SKM-1 treated with dmso at 0.1 percent for 144 hours (cell line): ENCODE measurements around the gene IQCE.
"Not testable (repeated sequence)": the region's sequence is repeated elsewhere in the genome, so short reads cannot be mapped to it uniquely, and the experiment has no call there.

Experiments used
- DNase-seq: peaks from one replicate; lab custom pipeline; 2025; ENCODE audit not compliant: unreplicated experiment; lab: John Stamatoyannopoulos, UW

IQCE gene

DNA sequence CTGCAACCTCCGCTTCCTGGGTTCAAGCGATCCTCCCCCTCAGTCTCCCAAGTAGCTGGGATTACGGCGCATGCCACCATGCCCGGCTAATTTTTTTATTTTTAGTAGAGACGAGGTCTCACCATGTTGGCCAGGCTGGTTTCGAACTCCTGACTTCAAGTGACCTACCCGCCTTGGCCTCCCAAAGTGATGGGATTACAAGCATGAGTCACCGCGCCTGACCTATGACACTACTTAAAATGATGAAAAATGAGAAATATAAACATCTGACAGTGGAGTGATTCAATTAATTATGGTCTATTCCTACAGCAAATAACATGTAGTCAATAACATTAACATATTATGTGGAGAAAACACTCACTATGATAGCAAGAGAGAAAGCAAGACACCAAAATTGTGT is 5.7 kb upstream of the IQCE start:
- DNase-seq, result no peak

DNA sequence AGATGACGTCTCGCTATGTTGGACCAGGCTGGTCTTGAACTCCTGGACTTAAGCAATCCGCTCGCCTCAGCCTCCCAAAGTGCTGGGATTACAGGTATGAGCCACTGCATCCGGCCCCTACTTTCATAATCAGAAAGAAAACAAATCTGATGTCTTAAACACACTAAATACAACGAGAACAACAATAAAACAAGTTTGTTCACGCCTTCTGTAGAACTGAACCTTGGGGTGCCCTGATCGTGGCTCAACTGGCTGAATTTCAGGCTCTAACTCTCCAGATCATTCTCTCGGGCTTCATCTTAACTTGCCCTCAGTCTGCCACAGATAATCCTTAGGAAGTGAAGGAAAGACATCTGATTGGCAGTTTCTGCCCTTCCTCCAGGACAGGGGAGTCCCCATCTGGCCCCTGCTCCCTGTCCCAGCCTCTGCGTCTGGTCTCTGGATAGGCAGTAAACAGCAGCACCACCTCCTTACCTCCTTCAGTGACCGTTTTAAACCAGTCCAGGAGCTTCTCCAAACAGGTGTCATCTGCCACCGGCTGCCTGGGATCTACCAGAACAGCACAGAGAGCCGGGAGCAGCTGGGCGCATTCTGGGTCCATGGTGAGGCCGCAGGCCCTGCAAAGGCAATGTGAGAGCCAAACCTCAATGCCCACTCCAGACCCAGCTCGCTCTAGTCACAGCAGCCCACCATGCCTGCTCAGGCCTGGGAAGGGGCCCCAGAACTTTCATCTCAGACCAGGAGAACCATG is 4.8 kb upstream of the IQCE start:
- no peak for DNase-seq

DNA sequence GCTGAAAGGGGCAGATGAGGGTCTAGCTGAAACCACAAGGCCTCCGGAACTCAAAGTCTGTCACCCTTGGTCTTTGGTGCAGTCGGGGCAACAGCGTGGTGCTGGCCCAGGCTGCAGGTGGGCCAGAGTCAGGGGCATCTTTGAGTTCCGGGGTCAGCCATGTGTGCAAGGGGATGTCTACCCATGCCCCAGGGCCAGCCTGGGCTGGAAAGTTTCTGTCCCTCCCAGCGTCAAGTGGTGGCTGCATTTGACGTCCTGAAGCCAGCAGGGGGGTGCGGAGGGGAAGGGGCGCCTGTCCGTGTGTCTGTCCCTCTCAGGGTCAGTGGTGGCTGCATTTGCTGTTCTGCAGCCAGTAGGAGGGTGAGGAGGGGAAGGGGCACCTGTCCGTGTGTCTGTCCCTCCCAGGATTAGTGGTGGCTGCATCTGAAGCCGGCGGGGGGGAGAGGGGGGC is 4.1 kb upstream of the IQCE start:
- DNase-seq, result no peak

DNA sequence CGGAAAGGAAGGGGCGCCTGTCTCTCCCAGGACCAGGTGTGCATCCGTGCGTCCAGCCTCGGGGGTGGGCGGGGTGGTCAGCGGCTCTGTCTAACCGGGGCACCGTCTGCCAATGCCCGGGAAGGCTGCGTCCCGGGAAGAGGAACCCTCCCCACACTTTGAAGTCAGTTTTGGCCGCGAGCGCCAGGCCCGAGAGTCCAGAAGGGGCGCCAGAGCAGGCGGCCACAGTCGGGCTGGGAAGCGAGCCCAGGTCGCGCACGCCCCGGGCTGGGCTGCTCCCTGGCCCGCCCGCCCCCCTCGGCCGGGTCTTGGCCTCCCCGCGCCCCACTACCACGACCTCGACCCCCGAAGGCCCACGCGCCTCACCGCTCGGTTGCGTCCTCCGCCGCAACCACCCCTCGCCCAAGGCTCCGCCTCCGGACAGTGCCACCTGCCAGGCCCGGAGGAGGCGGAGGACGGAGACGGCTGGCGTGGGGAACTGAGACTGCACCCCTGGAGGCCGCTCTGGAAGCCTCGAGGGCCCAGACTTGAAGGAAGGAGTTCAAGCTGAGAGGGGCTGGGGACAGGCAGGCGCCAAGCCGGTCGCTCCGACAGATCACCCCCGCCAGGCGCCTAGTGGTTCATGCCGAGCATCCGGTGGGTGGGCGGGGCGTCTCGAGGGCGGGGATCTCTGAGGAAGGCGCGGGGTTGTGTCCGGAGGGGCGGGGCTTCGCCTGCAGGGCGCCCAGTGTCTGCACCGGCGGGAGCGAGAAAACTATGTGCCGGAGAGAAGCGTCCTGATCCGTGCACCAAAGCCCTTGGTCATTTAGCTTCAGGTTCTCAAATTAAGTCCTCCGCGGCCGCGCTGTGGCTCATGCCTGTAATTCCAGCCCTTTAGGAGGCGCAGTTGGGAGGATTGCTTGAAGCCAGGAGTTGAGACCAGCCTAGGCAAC is 3.4 kb upstream of the IQCE start, which contains the start of gene BRAT1:
BRAT1 (minus strand) TSS at position 404 of the 932 bp plus-strand sequence. CDS start 1,093 bp downstream, outside the sequence.
- peak; percentile 96 for DNase-seq

DNA sequence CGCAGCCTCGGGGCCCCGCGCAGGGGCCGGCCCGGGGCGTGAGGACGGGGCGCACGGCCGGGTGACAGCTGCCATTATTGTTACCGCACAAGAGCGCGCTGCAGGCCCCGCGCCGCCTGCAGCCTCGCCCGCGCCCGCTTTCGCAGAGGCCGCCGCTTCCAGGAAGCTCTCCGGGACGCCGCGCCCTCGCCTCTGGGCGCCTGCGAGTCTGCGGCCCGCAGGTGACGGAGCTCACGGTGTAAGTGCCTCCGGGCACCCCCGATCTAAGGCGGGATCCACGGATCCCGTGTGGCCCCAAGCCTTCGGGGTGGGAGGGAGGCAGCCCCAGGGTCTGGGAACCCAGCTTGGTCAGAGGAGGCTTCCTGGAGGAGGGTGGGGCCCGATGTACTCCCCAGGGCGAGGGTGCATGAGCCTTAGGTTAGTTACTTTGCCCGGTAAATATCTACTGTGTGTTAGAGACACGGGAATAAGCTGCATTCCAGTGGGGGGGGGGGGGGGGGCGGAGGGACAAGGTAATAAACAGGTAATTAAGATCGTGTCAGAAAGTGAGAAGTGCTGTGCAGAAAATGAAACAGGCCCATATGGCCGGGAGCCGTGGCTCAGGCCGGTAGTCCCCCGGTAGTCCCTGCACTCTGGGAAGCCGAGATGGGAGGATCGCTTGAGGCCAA is 638 bp downstream of the IQCE start:
- DNase-seq, result no peak

DNA sequence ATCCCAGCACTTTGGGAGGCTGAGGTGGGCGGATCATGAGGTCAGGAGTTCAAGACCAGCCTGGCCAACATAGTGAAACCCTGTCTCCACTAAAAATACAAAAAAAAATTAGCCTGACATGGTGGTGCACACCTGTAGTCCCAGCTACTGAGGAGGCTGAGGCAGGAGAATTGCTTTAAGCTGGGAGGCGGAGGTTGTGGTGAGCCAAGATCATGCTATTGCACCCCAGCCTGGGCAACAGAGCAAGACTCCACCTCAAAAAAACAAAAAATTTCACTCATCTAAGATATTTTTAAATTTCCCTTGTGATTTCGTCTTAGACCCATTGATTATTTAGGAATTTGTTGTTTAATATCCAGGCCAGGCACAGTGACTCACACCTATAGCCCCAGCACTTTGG is 5.2 kb downstream of the IQCE start:
- not testable (repeated sequence) for DNase-seq

DNA sequence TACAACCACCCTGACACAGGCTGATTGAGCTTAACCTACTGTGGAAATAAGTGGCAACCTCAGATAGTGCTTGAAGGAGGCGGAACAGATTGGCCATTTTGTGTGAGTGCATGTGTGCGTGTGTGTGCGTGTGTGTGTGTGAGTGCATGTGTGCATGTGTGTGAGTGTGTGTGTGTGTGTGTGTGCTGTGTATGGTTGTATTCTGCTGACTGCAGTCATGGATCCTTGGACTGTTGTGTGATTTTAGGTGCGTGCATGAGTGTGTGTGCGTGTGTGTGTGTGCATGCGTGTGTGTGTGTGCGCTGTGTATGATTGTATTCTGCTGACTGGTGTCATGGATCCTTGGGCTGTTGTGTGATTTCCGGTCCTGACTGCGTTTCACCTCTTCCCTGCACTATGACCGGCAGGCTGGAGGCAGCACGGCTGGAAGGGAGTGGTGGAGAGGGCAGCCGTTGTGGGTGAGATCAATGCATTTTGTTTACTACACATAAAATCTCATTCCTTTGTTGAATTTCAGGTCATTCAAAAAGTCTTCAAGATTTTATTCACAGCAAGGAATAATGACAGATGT is 6.3 kb downstream of the IQCE start:
- DNase-seq, result no peak

DNA sequence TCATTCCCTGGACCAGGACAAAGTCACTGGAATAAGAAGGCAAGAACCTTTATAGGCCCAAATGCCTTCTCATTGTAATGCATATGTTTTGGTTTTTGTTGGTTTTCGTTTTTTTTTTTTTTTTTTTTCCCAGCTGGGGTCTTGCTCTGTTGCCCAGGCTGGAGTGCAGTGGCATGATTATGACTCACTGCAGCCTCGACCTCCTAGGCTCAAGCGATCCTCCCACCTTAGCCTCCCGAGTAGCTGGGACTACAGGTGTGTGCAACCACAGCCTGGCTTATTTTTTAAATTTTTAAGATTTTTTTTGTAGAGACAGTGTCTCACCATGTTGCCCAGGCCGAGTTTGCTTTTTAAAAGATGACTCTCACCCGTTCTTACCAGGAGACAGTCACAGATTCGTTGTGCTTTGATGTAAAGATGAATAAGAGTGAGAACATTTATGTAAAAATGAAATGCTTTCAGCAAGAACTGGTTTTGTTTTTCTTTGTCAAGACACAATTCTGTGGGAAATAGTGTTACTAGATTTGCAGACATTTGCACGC is 7.6 kb downstream of the IQCE start:
- no peak for DNase-seq

DNA sequence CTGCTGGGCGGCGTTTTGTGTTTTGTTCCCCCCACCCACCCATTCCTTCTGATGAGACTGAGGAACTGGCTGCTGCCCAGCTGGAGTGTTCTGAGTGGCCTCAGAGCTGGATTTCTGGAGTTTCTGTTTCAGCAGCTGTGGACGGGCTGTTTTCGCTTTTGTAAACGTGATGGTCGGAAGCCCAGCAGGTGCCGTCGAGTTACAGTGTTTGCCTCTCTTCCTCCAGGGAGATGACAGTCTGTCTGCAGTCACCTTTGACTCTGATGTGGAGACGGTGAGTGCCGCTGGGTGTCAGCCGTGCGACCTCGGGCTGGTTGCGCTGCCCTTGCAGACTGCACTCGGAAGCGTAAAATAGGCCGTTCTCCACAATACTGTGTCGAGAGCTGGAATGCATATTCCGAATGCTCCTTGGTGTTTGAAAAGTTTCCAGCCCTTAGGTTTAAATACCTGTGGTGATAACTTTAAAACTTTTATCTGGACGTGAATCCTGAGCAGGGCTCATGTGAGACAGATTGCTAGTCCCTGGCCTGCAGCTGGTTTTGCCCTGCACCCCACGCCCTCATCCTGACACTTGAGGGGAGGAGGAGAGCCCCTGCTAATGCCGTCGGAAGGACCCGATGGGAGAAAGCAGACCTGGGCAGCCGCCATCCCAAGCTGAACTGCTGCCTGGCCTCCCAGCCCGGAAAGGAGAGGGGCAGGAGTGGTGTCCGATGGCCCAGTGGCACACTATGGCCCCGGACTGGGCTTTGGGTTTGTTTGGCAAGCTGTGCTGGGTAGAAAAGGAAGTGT is 8.3 kb downstream of the IQCE start:
- no peak for DNase-seq

DNA sequence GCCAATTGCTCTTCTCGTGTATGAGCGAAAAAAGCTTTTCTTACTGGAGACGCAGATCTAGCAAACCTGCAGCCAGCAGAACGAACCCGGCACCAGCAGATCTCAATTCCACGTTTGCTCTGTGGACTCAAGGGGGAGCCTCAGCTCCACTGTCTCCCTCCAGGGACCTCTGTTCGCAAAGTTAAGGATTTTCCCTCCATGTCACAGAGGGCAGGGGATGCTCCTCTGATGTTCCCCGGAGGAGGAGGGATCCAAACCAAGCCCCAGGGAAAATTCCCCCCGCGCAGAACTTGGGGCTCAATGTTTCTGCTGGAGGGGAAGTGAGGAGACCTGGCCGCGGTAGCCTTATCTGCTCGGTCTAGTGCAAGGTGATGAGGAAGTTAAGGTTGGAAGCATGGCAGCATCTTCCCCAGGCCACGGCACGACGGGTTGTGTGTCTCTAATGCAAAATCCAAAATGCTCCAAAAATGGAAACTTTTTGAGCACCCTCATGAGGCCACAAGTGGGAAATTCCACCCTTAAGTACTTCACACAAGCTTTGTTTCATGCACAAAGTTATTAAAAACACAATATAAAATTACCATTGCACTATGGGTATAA is 9.0 kb downstream of the IQCE start:
- no peak for DNase-seq

DNA sequence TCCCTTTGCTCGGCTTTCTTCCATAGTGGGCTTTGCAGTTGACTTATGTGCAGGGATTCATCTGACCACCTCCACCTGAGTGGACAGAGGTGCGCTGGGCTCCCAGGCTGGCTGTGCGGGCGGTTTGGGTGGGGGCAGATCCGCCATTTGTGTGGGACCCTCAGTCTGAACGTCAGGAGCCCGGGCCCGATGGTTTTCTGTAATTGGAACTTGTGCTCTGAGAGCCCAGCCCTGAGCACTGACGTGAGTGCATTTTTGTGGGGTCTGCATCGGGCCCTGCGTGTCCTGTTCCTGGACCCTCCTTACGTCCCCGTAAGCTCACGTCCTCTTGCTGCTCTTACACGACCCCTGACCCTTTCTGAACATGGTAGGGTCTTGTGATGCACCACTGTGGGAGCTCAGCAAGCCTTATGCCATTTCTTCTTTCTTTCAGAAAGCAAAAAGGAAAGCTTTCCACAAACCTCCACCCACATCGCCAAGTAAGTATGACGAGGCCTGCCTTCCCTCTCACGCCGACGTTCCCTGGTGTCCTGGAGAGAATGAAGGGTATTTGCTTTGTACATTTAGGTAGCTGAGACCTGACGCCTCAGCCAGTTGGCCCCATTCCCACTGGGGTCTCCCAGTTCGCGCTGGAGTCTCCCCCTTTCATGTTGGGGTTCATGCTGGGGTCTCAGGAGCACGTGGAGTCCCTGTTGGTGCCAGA is 9.9 kb downstream of the IQCE start:
- no peak for DNase-seq

DNA sequence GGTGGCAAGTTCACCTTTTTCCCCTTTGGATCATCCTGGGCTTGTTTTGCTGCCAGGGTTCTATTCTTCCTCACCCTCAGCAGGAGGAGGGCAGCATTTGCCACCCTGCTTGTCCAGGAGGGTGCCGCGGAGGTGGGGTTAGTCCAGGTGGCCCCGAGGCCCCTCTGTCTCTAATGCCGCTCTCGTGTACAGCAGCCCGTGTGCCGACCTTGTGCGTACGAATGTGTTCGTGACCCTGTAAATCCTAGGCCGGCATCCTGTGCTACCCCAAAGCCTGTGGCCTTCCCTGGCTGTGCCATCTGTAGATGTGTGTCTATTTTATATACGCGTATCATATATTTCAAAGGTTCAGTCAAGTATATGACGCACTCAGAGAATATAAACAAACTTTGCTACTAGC is 10.6 kb downstream of the IQCE start:
- DNase-seq, result no peak

DNA sequence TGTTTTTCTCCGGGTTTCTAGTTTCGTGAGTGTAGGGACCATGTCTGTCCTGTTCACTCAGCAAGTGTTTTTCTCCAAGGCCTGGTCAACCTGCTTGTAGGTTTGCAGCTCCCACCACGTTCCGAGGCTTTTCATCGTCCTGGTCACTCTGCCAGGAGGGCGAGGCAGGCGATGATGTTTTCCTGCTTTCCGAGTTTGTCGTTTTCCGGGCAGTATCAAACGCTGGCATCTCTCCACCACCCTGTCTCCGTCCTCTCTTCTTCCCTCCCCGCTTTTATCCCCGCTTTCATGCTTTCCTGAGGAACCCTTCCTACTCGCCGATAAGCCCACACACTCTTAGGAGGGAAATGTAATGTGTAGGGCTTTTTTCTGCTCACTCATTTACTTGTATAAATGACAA is 11.2 kb downstream of the IQCE start:
- DNase-seq, result no peak

DNA sequence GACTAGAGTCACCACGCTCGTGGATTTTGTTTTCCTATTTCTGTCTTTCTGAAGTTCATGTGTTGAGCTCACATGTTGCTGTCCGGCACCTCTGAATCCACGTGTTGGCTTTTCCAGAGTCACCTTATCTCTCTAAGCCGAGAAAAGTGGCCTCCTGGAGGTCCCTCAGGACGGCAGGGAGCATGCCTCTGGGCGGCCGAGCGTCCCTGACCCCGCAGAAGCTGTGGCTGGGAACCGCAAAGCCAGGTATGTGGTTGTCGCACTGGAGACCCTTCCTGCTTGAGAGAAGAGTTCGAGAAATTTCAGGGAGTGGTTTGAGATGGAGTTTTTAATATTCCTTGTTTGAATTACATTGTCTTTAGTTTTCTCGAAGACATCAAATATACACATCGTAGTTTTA is 12.6 kb downstream of the IQCE start:
- DNase-seq, result no peak

DNA sequence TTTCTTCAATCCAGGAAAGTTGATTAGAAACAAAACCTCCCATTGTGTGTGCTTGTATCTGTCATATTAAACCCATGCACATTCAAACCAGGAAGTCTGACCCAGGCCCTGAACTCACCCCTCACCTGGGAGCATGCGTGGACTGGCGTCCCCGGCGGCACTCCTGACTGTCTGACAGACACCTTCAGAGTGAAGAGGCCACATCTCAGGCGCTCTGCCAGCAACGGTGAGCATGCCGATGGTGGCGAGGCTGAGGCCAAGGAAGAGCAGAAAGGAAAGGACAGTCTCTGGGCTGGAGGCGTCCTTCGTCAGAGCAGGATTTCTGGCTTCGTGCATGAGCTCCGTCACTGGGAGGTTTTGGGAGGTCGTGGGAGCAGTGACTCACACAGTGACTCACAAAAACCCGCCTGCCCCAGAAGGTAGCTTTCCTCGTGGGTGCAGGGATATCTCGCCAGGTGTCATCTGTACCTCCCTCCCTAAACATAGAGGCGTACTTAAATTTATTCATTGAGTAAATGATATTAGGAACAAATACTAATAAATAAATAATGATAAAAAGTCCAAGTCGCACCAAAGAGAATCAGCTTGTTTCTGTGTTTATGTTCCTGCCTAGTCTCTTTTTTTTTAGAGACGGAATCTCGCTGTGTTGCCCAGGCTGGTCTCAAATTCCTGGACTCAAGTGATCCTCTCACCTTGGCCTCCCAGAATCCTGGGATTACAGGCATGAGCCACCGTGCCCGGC is 13.5 kb downstream of the IQCE start:
- no peak for DNase-seq

DNA sequence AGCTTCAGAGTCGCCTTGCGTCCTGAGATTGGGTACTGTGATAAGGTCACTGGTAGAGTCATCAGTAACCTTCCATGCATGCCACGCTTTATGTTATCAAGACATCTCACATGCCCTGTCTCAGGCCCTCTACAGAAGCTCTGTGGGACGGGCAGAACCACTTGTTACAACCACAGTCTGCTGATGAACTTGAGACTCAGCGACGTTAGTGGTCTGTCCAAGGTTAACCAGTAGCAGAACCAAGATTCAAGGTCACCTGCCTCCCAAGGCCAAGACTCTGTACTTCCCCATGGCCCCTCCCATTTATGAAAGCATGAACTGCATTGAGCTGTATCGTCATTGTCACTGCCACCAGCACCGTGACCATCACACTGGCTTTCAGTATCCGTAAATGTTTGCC is 15.0 kb downstream of the IQCE start:
- DNase-seq, result no peak

DNA sequence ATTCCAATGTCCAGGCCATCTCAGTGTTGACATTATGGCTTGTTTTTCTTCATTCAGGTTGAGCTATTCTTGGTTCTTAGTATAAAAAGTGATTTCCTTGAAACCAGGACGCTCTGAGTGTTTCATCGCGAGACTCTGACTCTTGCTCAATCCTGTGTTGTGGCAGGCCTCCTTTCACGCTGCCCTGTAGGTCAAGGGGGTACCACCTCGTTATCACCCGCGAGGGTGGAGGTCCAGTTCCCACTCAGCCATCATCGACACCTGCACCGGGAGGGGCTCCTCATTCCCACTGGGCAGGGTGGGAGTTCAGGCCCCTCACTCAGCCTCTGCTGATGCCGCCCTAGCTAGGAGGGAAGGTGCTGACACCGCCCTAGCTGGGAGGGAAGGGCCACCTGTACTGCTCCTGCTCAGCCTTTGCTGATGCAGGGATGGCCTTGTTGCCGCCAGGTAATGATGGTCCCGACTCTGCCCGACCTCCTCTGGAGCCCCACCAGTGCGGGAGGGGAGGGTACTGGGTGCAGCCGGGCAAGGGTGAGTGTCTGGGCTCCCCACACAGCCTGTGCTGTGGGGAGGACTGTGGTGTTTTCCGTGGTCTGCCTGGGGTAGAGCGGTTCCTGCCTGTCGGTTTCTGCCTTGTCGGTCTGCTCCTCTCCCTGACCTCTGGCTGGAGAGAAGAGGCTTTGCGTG is 16.4 kb downstream of the IQCE start:
- DNase-seq, result no peak
